Kidney glomerular epithelial cell (primary cell): ENCODE results near the gene SUV39H2.
"Not testable (repeated sequence)": the region's sequence is repeated elsewhere in the genome, so short reads cannot be mapped to it uniquely, and the experiment has no call there.

Experiments
- DNase-seq: peaks from one replicate; lab custom pipeline; 2025; lab: John Stamatoyannopoulos, UW

SUV39H2 gene

GRCh38 chr10:14878266-14879123 lies at the start of gene SUV39H2:
TSS of gene SUV39H2 (plus strand) at chr10:14878866. CDS start at chr10:14878889, 23 bp downstream.
- peak; percentile 87 for DNase-seq

GRCh38 chr10:14833106-14833505 lies 45.6 kb upstream of the SUV39H2 start:
- no peak for DNase-seq

- no peak for DNase-seq
These were observed 42.5 kb upstream of the SUV39H2 start for GRCh38 chr10:14836208-14836607.

GRCh38 chr10:14837003-14837756 lies 41.5 kb upstream of the SUV39H2 start:
- no peak for DNase-seq

GRCh38 chr10:14837757-14838581 lies 40.7 kb upstream of the SUV39H2 start, which contains the start of the genes CDNF, HSPA14 and MSANTD7:
TSS of gene CDNF (minus strand) at chr10:14838037. CDS start at chr10:14837946, 91 bp downstream.
TSS of gene HSPA14 (plus strand) at chr10:14838306. CDS start at chr10:14838403, 97 bp downstream.
TSS of gene MSANTD7 (plus strand) at chr10:14838306. CDS start at chr10:14842285, 3,979 bp downstream.
- DNase-seq = peak; percentile 99

- DNase-seq = no peak
These were observed 39.9 kb upstream of the SUV39H2 start for GRCh38 chr10:14838582-14839304.

- no peak for DNase-seq
These were observed 39.4 kb upstream of the SUV39H2 start for GRCh38 chr10:14839305-14839695.

- DNase-seq = no peak
These were observed 38.5 kb upstream of the SUV39H2 start for GRCh38 chr10:14840178-14840577.

- no peak for DNase-seq
These were observed 35.2 kb upstream of the SUV39H2 start for GRCh38 chr10:14843327-14843988.

- no peak for DNase-seq
These were observed 33.7 kb upstream of the SUV39H2 start for GRCh38 chr10:14844948-14845347.

- DNase-seq = no peak
These were observed 26.4 kb upstream of the SUV39H2 start for GRCh38 chr10:14852236-14852635.

GRCh38 chr10:14855453-14855852 lies 23.2 kb upstream of the SUV39H2 start:
- no peak for DNase-seq

- no peak for DNase-seq
These were observed 20.2 kb upstream of the SUV39H2 start for GRCh38 chr10:14858338-14858960.

GRCh38 chr10:14859043-14859442 lies 19.6 kb upstream of the SUV39H2 start:
- no peak for DNase-seq

GRCh38 chr10:14859775-14860174 lies 18.9 kb upstream of the SUV39H2 start:
- no peak for DNase-seq

- DNase-seq = no peak
These were observed 17.9 kb upstream of the SUV39H2 start for GRCh38 chr10:14860791-14861190.

GRCh38 chr10:14864466-14864865 lies 14.2 kb upstream of the SUV39H2 start:
- DNase-seq = not testable (repeated sequence)

- DNase-seq = not testable (repeated sequence)
These were observed 13.8 kb upstream of the SUV39H2 start for GRCh38 chr10:14864871-14865270.

GRCh38 chr10:14873090-14873760 lies 5.4 kb upstream of the SUV39H2 start:
- DNase-seq = no peak

GRCh38 chr10:14875941-14876340 lies 2.7 kb upstream of the SUV39H2 start:
- no peak for DNase-seq
